ENCODE results near the gene TLR10. TPM values are rescaled to one million over a fixed set of nuclear protein-coding genes. Genes with fewer than 3 reads are reported as not detected.

The TLR10 gene
- total and polyA plus RNA-seq, 2 donors (not counting 3 experiments of a cell fraction or from before 2014, with no cell fraction given) = not detected

- H3K79me2 ChIP-seq (ENCODE audit: control insufficient read depth, insufficient read depth, low read length) = no peaks in the 10 kb centered on the region
- peaks cover 10 to 11% of the 10 kb centered on the region in 2 experiments for H3K27me3 ChIP-seq (ENCODE audit: control insufficient read depth in 2 of 2, insufficient read depth in 2 of 2, low read length in 2 of 2)
- ChIA-PET CTCF (no interaction called here), POLR2A (no interaction called here)
- H3K4me1 ChIP-seq (ENCODE audit: control insufficient read depth, extremely low read depth, insufficient read depth, low read length) = no peaks in the 10 kb centered on the region
- no peak overlapping the region for H3K4me3 ChIP-seq (replicated peaks in 1 of 3; ENCODE audit: insufficient read depth in 1 of 3, low read depth in 1 of 3, low read length in 3 of 3)
- no peaks in the 10 kb centered on the region for H3K9me3 ChIP-seq (replicated peaks; ENCODE audit: control insufficient read depth, insufficient read depth, low read length)
- no peak overlapping the region for H3K27ac ChIP-seq (ENCODE audit: insufficient read depth, low read depth, low read length)
- FAIRE-seq (no peak), DNase-seq (ENCODE audit: low read depth, low spot score) (no peak)
- H3K9me1 ChIP-seq (replicated peaks; ENCODE audit: control insufficient read depth, extremely low read depth, insufficient read depth, low read length) = no peaks in the 10 kb centered on the region
- no peak overlapping the region for H3K9ac ChIP-seq (replicated peaks; ENCODE audit: extremely low read depth, insufficient read depth, low read length)
- H2AFZ ChIP-seq (ENCODE audit: low read depth, low read length) = no peak overlapping the region
- intact Hi-C loops (cut with micrococcal nuclease) (no loop called here), dilution Hi-C loops (cut with MboI; ENCODE audit: extremely low pct_ligation_motif_present, low sequenced_read_pairs) (no loop called here)
- no TSS peak for BruUV-seq (replicated peaks)
- H3K36me3 ChIP-seq (ENCODE audit: control insufficient read depth in 2 of 2, extremely low read depth in 1 of 2, insufficient read depth in 2 of 2, low read length in 2 of 2) = no peaks in the 10 kb centered on the region
- H3K4me2 ChIP-seq (ENCODE audit: insufficient read depth, low read length) = no peak overlapping the region
- TF ChIP-seq, protein P1, sequence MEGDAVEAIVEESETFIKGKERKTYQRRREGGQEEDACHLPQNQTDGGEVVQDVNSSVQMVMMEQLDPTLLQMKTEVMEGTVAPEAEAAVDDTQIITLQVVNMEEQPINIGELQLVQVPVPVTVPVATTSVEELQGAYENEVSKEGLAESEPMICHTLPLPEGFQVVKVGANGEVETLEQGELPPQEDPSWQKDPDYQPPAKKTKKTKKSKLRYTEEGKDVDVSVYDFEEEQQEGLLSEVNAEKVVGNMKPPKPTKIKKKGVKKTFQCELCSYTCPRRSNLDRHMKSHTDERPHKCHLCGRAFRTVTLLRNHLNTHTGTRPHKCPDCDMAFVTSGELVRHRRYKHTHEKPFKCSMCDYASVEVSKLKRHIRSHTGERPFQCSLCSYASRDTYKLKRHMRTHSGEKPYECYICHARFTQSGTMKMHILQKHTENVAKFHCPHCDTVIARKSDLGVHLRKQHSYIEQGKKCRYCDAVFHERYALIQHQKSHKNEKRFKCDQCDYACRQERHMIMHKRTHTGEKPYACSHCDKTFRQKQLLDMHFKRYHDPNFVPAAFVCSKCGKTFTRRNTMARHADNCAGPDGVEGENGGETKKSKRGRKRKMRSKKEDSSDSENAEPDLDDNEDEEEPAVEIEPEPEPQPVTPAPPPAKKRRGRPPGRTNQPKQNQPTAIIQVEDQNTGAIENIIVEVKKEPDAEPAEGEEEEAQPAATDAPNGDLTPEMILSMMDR (IDR thresholded peaks at IDR 0.05; ENCODE audit: extremely low read depth in 1 of 2, insufficient read depth in 1 of 2, low read depth in 1 of 2, low read length in 2 of 2) = no peak
- TF ChIP-seq JUN (IDR thresholded peaks at IDR 0.05; ENCODE audit: borderline replicate concordance, insufficient read depth, insufficient read length, low read depth) (no peak), GATA2 (IDR thresholded peaks at IDR 0.05; ENCODE audit: insufficient read depth, insufficient read length, low read depth, low read length) (no peak), FOS (IDR thresholded peaks at IDR 0.05; ENCODE audit: borderline replicate concordance, insufficient read depth, low read length) (no peak), EZH2 (IDR thresholded peaks at IDR 0.05; ENCODE audit: borderline replicate concordance, low read depth, low read length, severe bottlenecking) (no peak), POLR2A (IDR thresholded peaks at IDR 0.05; ENCODE audit: low read depth, low read length) (no peak), MYC (IDR thresholded peaks at IDR 0.05; ENCODE audit: low read depth, low read length) (no peak), POLR2AphosphoS5 (IDR thresholded peaks at IDR 0.05; ENCODE audit: insufficient read depth, low read depth, low read length) (no peak)
- TF ChIP-seq, protein P2, sequence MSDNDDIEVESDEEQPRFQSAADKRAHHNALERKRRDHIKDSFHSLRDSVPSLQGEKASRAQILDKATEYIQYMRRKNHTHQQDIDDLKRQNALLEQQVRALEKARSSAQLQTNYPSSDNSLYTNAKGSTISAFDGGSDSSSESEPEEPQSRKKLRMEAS (IDR thresholded peaks at IDR 0.05; ENCODE audit: insufficient read depth, insufficient read length) = no peak
- no peaks in the 10 kb centered on the region for H4K20me1 ChIP-seq (replicated peaks; ENCODE audit: control insufficient read depth, extremely low read depth, insufficient read depth, low read length)
Observed at GRCh38 chr4:38823766-38824165, 41.0 kb upstream of the TLR10 start.

Measured in endothelial cell of umbilical vein (primary cell).